GM23248 (cell line): ENCODE data around the gene BMAL1. TPM values are rescaled to one million over a fixed set of nuclear protein-coding genes. Genes with fewer than 3 reads are reported as not detected.
A peak's percentile ranks its signal among the peaks of the same experiment; 100 is the strongest.

ENCODE experiments used
- DNase-seq: peaks from one replicate; pipeline ENCODE4 v3.0.0-alpha.2; 2015
- H2AFZ ChIP-seq: fragments of 200-600 bp; sonication (generic); 2 replicates; pipeline ENCODE4 v1.6.1; 2016; ENCODE audit warnings: antibody characterized with exemption
- H3F3A ChIP-seq: fragments of 200-600 bp; sonication (generic); 2 replicates; pipeline ENCODE4 v1.6.1; 2016; ENCODE audit warnings: mild to moderate bottlenecking, antibody characterized with exemption, mixed run types; ENCODE audit not compliant: insufficient read depth
- H3K27ac ChIP-seq: fragments of 200-600 bp; sonication (generic); 2 replicates; pipeline ENCODE4 v1.5.1; 2016; ENCODE audit warnings: mild to moderate bottlenecking
- H3K27me3 ChIP-seq: fragments of 200-600 bp; sonication (generic); replicated peaks from 2 replicates; pipeline ENCODE4 v1.6.1; 2016; ENCODE audit warnings: mild to moderate bottlenecking; ENCODE audit not compliant: insufficient read depth
- H3K36me3 ChIP-seq: fragments of 200-600 bp; sonication (generic); 2 replicates; pipeline ENCODE4 v1.6.1; 2016; ENCODE audit warnings: low read depth, mild to moderate bottlenecking
- H3K4me1 ChIP-seq: fragments of 200-600 bp; sonication (generic); 2 replicates; pipeline ENCODE4 v1.6.1; 2016; ENCODE audit warnings: mild to moderate bottlenecking; ENCODE audit not compliant: insufficient read depth
- H3K4me2 ChIP-seq: fragments of 200-600 bp; sonication (generic); one replicate; pipeline ENCODE4 v1.6.1; 2016; ENCODE audit warnings: mild to moderate bottlenecking; ENCODE audit not compliant: unreplicated experiment
- H3K4me3 ChIP-seq: fragments of 200-600 bp; sonication (generic); 2 replicates; pipeline ENCODE4 v1.5.1; 2016; ENCODE audit warnings: mild to moderate bottlenecking
- H3K79me2 ChIP-seq: fragments of 200-600 bp; sonication (generic); 2 replicates; pipeline ENCODE4 v1.6.1; 2016; ENCODE audit warnings: mild to moderate bottlenecking; ENCODE audit not compliant: insufficient read depth
- H3K9ac ChIP-seq: fragments of 200-600 bp; sonication (generic); 2 replicates; pipeline ENCODE4 v1.6.1; 2016; ENCODE audit warnings: mild to moderate bottlenecking
- H3K9me2 ChIP-seq: fragments of 200-600 bp; sonication (generic); 2 replicates; pipeline ENCODE4 v1.6.1; 2016; ENCODE audit warnings: mixed run types, mild to moderate bottlenecking, moderate library complexity; ENCODE audit not compliant: insufficient read depth
- H3K9me3 ChIP-seq: fragments of 200-600 bp; sonication (generic); one replicate; pipeline ENCODE4 v1.6.1; 2017; ENCODE audit warnings: low read depth
- H4K20me1 ChIP-seq: fragments of 200-600 bp; sonication (generic); 2 replicates; pipeline ENCODE4 v1.6.0; 2016; ENCODE audit not compliant: insufficient read depth
- EZH2 ChIP-seq: fragments of 200-600 bp; sonication (generic); IDR thresholded peaks from 2 replicates; pipeline ENCODE4 v1.6.1; 2018; ENCODE audit warnings: antibody characterized with exemption, mild to moderate bottlenecking; ENCODE audit not compliant: insufficient read depth, poor library complexity, severe bottlenecking
- EZH2phosphoT487 ChIP-seq: fragments of 200-600 bp; sonication (generic); IDR thresholded peaks from 2 replicates; pipeline ENCODE4 v1.6.1; 2018; ENCODE audit warnings: antibody characterized with exemption, moderate library complexity, mild to moderate bottlenecking, low read depth; ENCODE audit not compliant: insufficient read depth
- WGBS, 2 experiments: methylation state at CpG; one replicate each; pipeline ENCODE4 v1.1.6; 2015 to 2017; ENCODE audit warnings: low lambda C conversion rate in 2 of 2, low coverage in 1 of 2; ENCODE audit errors: missing lambda C conversion rate in 2 of 2; 5-methylcytosine and 5-hydroxymethylcytosine counted together
- in situ Hi-C: fragments of 300-500 bp; cut with MboI; formaldehyde crosslinking; loops from 2 replicates; pipeline ENCODE4 v1.15.0; 2020
- polyA plus RNA-seq: library from polyadenylated mRNA; unstranded; fragments of >200 nt; fragmentation: Nextera tagmentation; extraction: Ambion mirVana; gene quantifications from 2 replicates; pipeline ENCODE4 v1.2.1, GENCODE V29; 2016
- total RNA-seq: library from RNA; depleted of rRNA; stranded (reverse); fragments of >200 nt; shearing (Covaris generic); gene quantifications from 2 replicates; pipeline ENCODE4 v1.2.3, GENCODE V29; 2014

Gene BMAL1
- total and polyA plus RNA-seq, 2 experiments from 2014 or later = 31.9 to 41.7 TPM

DNA sequence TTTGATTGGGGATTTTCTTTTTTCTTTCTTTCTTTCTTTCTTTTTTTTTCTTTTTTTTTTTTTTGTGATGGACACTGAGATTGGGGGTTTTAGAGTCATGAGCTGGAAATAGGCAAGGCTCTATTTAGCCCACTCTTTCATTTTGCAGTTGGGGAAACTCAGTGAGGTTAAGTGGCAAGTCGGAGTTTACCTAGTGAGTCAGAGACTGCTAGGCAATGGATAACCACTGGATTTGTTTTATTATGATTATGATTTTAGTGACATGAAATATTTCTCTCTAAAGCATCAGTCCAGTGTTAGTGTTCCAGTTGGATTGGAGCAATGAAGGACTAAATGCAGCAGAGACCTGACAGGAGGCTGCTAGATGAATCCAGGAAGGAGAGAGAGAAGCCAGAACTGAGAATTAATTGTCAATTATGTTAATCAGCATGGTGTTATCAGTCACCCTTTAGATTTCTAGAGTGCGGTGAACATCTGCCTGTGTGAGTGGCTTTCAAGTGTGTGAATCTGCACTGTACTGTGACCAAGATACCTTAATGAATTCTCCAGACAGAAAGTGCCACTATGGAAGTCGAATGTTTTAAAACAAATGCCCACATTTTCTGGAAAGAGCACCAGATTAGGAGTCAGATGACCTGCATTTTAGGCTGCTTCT is 10.9 kb downstream of the BMAL1 start:
- H3K4me1 ChIP-seq = peaks cover 22% of the 10 kb centered on the region
- H3K36me3 ChIP-seq = no peaks in the 10 kb centered on the region
- in situ Hi-C loops = no loop called here
- DNase-seq = no peak
- 79 to 85% methylated on average over 3 of the region's 3 CpGs for WGBS, 2 experiments
- no peak overlapping the region for H2AFZ ChIP-seq
- TF ChIP-seq EZH2phosphoT487 = no peak
- TF ChIP-seq EZH2 = no peak
- no peak overlapping the region for H3K4me2 ChIP-seq
- H3K27ac ChIP-seq = no peak overlapping the region
- no peak overlapping the region for H3K9ac ChIP-seq
- H3K9me2 ChIP-seq = no peaks in the 10 kb centered on the region
- peaks cover 20% of the 10 kb centered on the region for H3F3A ChIP-seq
- peaks cover 98% of the 10 kb centered on the region for H3K79me2 ChIP-seq
- H3K4me3 ChIP-seq = no peak overlapping the region
- H3K27me3 ChIP-seq = no peaks in the 10 kb centered on the region
- H4K20me1 ChIP-seq = peaks cover 5% of the 10 kb centered on the region
- H3K9me3 ChIP-seq = no peaks in the 10 kb centered on the region

DNA sequence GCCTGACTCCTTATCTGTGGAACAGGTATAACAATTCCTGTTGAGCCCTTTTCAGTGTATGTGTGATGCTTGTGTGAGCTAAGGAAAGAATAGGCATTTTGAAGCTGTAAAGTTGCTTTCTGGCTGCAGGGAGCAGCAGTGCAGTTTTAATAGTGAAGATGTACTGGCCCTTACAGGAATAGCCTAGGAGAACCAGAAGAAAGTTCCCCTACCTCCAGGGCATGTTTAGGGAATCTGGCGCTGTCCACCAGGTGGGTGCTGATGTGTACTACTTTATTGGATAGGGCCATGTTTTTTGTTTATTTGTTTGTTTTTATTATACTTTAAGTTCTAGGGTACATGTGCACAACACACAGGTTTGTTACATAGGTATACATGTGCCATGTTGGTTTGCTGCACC is 11.5 kb downstream of the BMAL1 start:
- H3K4me1 ChIP-seq = peaks cover 22% of the 10 kb centered on the region
- no peak overlapping the region for H3K9ac ChIP-seq
- TF ChIP-seq EZH2 (no peak), EZH2phosphoT487 (no peak)
- in situ Hi-C loops = no loop called here
- H2AFZ ChIP-seq = no peak overlapping the region
- peak; percentile 59 for DNase-seq
- no peaks in the 10 kb centered on the region for H3K27me3 ChIP-seq
- no peaks in the 10 kb centered on the region for H3K9me3 ChIP-seq
- no peak overlapping the region for H3K4me2 ChIP-seq
- peaks cover 5% of the 10 kb centered on the region for H4K20me1 ChIP-seq
- no peaks in the 10 kb centered on the region for H3K36me3 ChIP-seq
- no peaks in the 10 kb centered on the region for H3K9me2 ChIP-seq
- peaks cover 20% of the 10 kb centered on the region for H3F3A ChIP-seq
- H3K27ac ChIP-seq = no peak overlapping the region
- 100% methylated on average over 1 of the region's 1 CpG for WGBS, 2 experiments
- peaks cover 100% of the 10 kb centered on the region for H3K79me2 ChIP-seq
- H3K4me3 ChIP-seq = no peak overlapping the region

DNA sequence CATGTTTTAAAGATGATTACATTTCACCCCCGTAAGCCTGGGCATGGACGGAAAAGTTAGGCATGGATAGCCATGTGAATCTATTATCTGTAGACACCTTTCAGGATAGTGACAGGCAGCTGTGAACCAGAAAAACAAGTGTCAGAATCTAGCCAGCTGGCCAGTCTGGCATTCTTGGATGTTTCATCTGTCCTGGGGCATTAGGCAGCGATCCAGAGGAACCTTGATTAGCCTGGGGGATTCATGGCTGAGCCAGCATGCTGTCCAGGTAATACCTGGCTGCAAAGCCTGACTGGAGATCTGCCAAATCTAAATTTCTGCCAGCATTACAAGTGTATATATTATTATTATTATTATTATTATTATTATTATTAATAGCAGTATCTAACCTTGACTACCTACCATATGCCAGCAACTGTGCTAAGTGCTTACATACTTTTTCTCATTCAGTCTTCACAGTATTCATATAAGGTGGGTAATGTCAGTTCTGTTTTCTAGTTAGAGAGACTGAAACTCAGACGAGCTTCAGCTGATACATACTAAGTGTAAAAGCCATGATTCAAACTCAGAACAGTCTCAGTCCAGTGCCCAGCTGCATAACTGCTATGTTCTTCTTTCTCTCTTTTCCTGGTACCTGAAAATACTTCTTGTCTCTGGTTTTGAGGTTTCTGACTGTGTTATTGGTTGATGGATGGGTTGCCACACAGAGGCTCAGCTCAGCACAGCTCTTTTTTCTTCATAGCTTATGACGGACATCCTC is 12.8 kb downstream of the BMAL1 start:
- no peak overlapping the region for H3K9ac ChIP-seq
- H3K79me2 ChIP-seq = peaks cover 100% of the 10 kb centered on the region
- no peak overlapping the region for H3K4me2 ChIP-seq
- no peak overlapping the region for H3K4me3 ChIP-seq
- no peaks in the 10 kb centered on the region for H3K9me2 ChIP-seq
- no peak overlapping the region for H3K27ac ChIP-seq
- 78 to 79% methylated on average over 5 of the region's 5 CpGs for WGBS, 2 experiments
- no peaks in the 10 kb centered on the region for H3K36me3 ChIP-seq
- TF ChIP-seq EZH2 (no peak), EZH2phosphoT487 (no peak)
- in situ Hi-C loops = no loop called here
- no peak overlapping the region for H2AFZ ChIP-seq
- H3K9me3 ChIP-seq = no peaks in the 10 kb centered on the region
- H3F3A ChIP-seq = peaks cover 20% of the 10 kb centered on the region
- H3K27me3 ChIP-seq = no peaks in the 10 kb centered on the region
- H4K20me1 ChIP-seq = peaks cover 9% of the 10 kb centered on the region
- no peak for DNase-seq
- H3K4me1 ChIP-seq = peaks cover 22% of the 10 kb centered on the region

- no peak overlapping the region for H3K4me2 ChIP-seq
- H3K9me2 ChIP-seq = no peaks in the 10 kb centered on the region
- DNase-seq = no peak
- H3K9ac ChIP-seq = no peak overlapping the region
- H3K4me1 ChIP-seq = peaks cover 22% of the 10 kb centered on the region
- H2AFZ ChIP-seq = no peak overlapping the region
- no peaks in the 10 kb centered on the region for H3K9me3 ChIP-seq
- no peak overlapping the region for H3K4me3 ChIP-seq
- H3K27ac ChIP-seq = no peak overlapping the region
- in situ Hi-C loops = no loop called here
- peaks cover 8% of the 10 kb centered on the region; the same call in 1 of the 2 replicates for H4K20me1 ChIP-seq
- H3K36me3 ChIP-seq = no peaks in the 10 kb centered on the region
- WGBS, 2 experiments = 82 to 88% methylated on average over 3 of the region's 3 CpGs
- peaks cover 100% of the 10 kb centered on the region for H3K79me2 ChIP-seq
- H3K27me3 ChIP-seq = no peaks in the 10 kb centered on the region
- H3F3A ChIP-seq = peaks cover 20% of the 10 kb centered on the region
- TF ChIP-seq EZH2phosphoT487 (no peak), EZH2 (no peak)
Observed at GRCh38 chr11:13291361-13291760, 13.8 kb downstream of the BMAL1 start.
